K562 (cell line): ENCODE data around the gene RNASET2. TPM values are rescaled to one million over a fixed set of nuclear protein-coding genes. Genes with fewer than 3 reads are reported as not detected.
A peak's percentile ranks its signal among the peaks of the same experiment; 100 is the strongest.

Source experiments
- BRD4 ChIP-seq: fragments of 200-600 bp; sonication (generic); IDR thresholded peaks from 2 replicates; pipeline ENCODE4 v1.6.1; 2017; ENCODE audit warnings: inconsistent platforms
- CHD4 ChIP-seq: fragments of 200-600 bp; sonication (generic); IDR thresholded peaks from 3 replicates; pipeline ENCODE4 v1.6.1; 2012; ENCODE audit warnings: low read depth, mild to moderate bottlenecking, mixed read lengths, low read length, inconsistent platforms; ENCODE audit not compliant: insufficient read depth, insufficient replicate concordance, poor library complexity, severe bottlenecking
- FOXM1 ChIP-seq, 2 experiments: fragments of 450-650 bp in 1 of 2; sonication (generic) in 1 of 2; formaldehyde crosslinking in 1 of 2; IDR thresholded peaks; 2 replicates each; pipeline versions ENCODE4 v1.6.1 to v1.9.0; 2017 to 2022; ENCODE audit warnings: low read depth in 2 of 2, mild to moderate bottlenecking in 2 of 2, missing genetic modification reagents in 1 of 2, moderate library complexity in 1 of 2
- NONO ChIP-seq, 2 experiments: fragments of 200-400 bp in 1 of 2; fragments of 450-650 bp in 1 of 2; formaldehyde crosslinking in 1 of 2; IDR thresholded peaks; 2 replicates each; pipeline ENCODE4 v1.6.1; 2017; ENCODE audit warnings: low read depth in 2 of 2, mild to moderate bottlenecking in 2 of 2, moderate library complexity in 2 of 2, low read length in 1 of 2
- PPARD ChIP-seq: fragments of 250-450 bp; sonication (Bioruptor Pico); IDR thresholded peaks from 2 replicates; pipeline ENCODE4 v1.8.0; 2022; ENCODE audit warnings: inconsistent platforms, mild to moderate bottlenecking, moderate library complexity
- PRMT5 ChIP-seq: sonication (generic); formaldehyde crosslinking; IDR thresholded peaks from 2 replicates; pipeline ENCODE4 v1.5.0; 2020; ENCODE audit warnings: missing genetic modification reagents
- SNIP1 ChIP-seq: fragments of 450-650 bp; IDR thresholded peaks from 2 replicates; pipeline ENCODE4 v1.7.1; 2017; ENCODE audit warnings: low read depth, mild to moderate bottlenecking
- polyA plus RNA-seq, 8 experiments: library from polyadenylated mRNA; depleted of rRNA in 4 of 8; stranded (reverse) in 5 of 8; unstranded in 3 of 8; fragments of >200 nt; fragmentation: Nextera tagmentation in 2 of 8; fragmentation: Illumina TruSeq in 1 of 8; extraction: Ambion mirVana in 2 of 8; extraction: Trizol in 1 of 8; gene quantifications; 2 replicates each; pipeline versions ENCODE4 v1.2.1 to v1.2.3, GENCODE V29; 2011 to 2014; ENCODE audit warnings: inconsistent platforms in 1 of 8, missing spikeins in 1 of 8
- total RNA-seq, 7 experiments: library from RNA; depleted of rRNA in 6 of 7; stranded (reverse); fragments of >200 nt in 6 of 7; fragmentation: Illumina TruSeq in 2 of 7; extraction: Trizol in 2 of 7; gene quantifications; 2 replicates each; pipeline versions ENCODE4 v1.2.1 to v1.2.3, GENCODE V29; 2011 to 2021; ENCODE audit warnings: low replicate concordance in 1 of 7
- TF ChIP-seq, protein P1 (sequence below): sonication (generic); formaldehyde crosslinking; IDR thresholded peaks from 2 replicates; pipeline ENCODE4 v1.8.1; 2023; ENCODE audit warnings: missing genetic modification reagents, mild to moderate bottlenecking, borderline replicate concordance
- TF ChIP-seq, protein P2 (sequence below): sonication (generic); formaldehyde crosslinking; IDR thresholded peaks from 2 replicates; pipeline ENCODE4 v1.8.0; 2022; ENCODE audit warnings: missing genetic modification reagents, mild to moderate bottlenecking, moderate library complexity, borderline replicate concordance
- TF ChIP-seq, protein P3 (sequence below): fragments of 250-450 bp; sonication (Bioruptor Pico); IDR thresholded peaks from 2 replicates; pipeline ENCODE4 v1.8.0; 2022; ENCODE audit warnings: moderate library complexity, mild to moderate bottlenecking, inconsistent platforms

Gene RNASET2
- total and polyA plus RNA-seq, 9 of the 15 experiments (the other 6 are each of a cell fraction or from before 2014, with no cell fraction given), result 7.4 to 141 (median 91.3) TPM

DNA sequence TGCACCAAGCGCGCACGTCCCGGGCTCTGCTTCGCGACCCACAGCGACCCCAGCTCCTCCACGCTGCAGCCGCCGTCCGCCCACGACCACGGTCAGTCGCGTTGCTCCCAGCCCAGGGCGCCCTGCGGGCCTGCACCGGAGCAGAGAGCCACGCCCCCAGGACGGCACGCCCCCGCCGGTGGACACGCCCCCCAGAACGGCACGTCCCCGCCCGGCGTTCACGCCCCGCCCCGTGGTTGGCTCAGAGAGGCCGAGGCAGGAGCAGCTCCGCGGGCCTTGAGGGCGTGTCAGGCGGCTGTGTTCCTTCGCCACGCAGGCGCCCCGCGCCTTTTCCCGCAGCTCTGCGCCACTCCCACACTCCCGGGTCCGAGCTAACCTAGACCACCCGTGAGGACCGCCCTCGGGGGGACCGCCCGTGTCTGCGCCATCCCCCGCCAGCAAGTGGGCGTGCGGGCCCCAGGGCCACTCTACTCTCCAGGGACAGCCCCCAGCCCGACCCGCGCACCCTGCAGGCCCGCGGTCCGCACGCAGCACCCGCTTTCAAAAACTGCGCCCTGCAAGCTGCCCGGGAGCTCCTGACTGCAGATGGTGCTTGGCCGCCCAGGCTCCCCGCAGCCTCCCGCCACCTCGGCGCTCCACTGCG is at the start of gene RNASET2 (continued):
- TF ChIP-seq, protein P1, sequence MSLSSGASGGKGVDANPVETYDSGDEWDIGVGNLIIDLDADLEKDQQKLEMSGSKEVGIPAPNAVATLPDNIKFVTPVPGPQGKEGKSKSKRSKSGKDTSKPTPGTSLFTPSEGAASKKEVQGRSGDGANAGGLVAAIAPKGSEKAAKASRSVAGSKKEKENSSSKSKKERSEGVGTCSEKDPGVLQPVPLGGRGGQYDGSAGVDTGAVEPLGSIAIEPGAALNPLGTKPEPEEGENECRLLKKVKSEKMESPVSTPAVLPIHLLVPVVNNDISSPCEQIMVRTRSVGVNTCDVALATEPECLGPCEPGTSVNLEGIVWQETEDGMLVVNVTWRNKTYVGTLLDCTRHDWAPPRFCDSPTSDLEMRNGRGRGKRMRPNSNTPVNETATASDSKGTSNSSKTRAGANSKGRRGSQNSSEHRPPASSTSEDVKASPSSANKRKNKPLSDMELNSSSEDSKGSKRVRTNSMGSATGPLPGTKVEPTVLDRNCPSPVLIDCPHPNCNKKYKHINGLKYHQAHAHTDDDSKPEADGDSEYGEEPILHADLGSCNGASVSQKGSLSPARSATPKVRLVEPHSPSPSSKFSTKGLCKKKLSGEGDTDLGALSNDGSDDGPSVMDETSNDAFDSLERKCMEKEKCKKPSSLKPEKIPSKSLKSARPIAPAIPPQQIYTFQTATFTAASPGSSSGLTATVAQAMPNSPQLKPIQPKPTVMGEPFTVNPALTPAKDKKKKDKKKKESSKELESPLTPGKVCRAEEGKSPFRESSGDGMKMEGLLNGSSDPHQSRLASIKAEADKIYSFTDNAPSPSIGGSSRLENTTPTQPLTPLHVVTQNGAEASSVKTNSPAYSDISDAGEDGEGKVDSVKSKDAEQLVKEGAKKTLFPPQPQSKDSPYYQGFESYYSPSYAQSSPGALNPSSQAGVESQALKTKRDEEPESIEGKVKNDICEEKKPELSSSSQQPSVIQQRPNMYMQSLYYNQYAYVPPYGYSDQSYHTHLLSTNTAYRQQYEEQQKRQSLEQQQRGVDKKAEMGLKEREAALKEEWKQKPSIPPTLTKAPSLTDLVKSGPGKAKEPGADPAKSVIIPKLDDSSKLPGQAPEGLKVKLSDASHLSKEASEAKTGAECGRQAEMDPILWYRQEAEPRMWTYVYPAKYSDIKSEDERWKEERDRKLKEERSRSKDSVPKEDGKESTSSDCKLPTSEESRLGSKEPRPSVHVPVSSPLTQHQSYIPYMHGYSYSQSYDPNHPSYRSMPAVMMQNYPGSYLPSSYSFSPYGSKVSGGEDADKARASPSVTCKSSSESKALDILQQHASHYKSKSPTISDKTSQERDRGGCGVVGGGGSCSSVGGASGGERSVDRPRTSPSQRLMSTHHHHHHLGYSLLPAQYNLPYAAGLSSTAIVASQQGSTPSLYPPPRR, result peak; percentile 66; the same call in 1 of the 2 replicates
- TF ChIP-seq, protein P2, sequence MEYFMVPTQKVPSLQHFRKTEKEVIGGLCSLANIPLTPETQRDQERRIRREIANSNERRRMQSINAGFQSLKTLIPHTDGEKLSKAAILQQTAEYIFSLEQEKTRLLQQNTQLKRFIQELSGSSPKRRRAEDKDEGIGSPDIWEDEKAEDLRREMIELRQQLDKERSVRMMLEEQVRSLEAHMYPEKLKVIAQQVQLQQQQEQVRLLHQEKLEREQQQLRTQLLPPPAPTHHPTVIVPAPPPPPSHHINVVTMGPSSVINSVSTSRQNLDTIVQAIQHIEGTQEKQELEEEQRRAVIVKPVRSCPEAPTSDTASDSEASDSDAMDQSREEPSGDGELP, result peak; percentile 77
- TF ChIP-seq NONO (IDR thresholded peaks at IDR 0.05; ENCODE audit: low read depth in 2 of 2, low read length in 1 of 2) (peak; percentile 29 to 60; a peak in 1 of 4 replicates), BRD4 (no peak), FOXM1 (IDR thresholded peaks at IDR 0.05; ENCODE audit: low read depth) (no peak), FOXM1 (CRISPR knock-in tag; IDR thresholded peaks at IDR 0.05; ENCODE audit: low read depth) (peak; percentile 61; the same call in 1 of the 2 replicates), PRMT5 (CRISPR knock-in tag) (no peak), SNIP1 (no peak), CHD4 (peak; percentile 19), PPARD (no peak)
- TF ChIP-seq, protein P3, sequence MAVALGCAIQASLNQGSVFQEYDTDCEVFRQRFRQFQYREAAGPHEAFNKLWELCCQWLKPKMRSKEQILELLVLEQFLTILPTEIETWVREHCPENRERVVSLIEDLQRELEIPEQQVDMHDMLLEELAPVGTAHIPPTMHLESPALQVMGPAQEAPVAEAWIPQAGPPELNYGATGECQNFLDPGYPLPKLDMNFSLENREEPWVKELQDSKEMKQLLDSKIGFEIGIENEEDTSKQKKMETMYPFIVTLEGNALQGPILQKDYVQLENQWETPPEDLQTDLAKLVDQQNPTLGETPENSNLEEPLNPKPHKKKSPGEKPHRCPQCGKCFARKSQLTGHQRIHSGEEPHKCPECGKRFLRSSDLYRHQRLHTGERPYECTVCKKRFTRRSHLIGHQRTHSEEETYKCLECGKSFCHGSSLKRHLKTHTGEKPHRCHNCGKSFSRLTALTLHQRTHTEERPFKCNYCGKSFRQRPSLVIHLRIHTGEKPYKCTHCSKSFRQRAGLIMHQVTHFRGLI (CRISPR knock-in tag), result no peak
